Measurements from ENCODE around the gene OGDH.
"Not testable (repeated sequence)": the region's sequence is repeated elsewhere in the genome, so short reads cannot be mapped to it uniquely, and the experiment has no call there.

OGDH gene

DNA sequence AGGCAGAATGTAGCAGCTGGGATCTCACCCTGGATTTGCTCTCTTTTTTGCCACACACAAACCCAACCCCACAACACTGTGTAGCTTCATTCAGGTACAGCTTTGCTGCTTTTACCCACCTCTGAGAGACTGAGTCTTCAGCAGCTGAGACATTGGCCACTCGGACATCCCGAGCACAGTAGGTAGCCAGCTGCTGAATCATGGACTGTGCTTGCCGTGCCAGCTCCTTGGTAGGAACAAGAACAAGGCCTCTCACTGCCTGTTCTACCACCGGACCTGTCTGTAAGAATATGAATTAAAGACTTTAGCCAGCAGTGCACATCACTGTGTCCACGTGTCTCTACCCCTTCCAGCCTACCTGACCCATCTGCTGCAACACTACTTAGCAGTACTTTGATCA is 33.7 kb upstream of the OGDH start:
- H3K4me3 Mint-ChIP-seq, result peak overlapping the region; percentile 96
- H3K27me3 Mint-ChIP-seq, result no peaks in the 10 kb centered on the region
- peak overlapping the region; percentile 95 for H3K27ac Mint-ChIP-seq
- H3K36me3 Mint-ChIP-seq (ENCODE audit: low read depth), result peaks cover 67% of the 10 kb centered on the region
- peaks cover 39% of the 10 kb centered on the region for H3K4me1 Mint-ChIP-seq (ENCODE audit: low read depth)
- no peaks in the 10 kb centered on the region for H3K9me3 Mint-ChIP-seq

DNA sequence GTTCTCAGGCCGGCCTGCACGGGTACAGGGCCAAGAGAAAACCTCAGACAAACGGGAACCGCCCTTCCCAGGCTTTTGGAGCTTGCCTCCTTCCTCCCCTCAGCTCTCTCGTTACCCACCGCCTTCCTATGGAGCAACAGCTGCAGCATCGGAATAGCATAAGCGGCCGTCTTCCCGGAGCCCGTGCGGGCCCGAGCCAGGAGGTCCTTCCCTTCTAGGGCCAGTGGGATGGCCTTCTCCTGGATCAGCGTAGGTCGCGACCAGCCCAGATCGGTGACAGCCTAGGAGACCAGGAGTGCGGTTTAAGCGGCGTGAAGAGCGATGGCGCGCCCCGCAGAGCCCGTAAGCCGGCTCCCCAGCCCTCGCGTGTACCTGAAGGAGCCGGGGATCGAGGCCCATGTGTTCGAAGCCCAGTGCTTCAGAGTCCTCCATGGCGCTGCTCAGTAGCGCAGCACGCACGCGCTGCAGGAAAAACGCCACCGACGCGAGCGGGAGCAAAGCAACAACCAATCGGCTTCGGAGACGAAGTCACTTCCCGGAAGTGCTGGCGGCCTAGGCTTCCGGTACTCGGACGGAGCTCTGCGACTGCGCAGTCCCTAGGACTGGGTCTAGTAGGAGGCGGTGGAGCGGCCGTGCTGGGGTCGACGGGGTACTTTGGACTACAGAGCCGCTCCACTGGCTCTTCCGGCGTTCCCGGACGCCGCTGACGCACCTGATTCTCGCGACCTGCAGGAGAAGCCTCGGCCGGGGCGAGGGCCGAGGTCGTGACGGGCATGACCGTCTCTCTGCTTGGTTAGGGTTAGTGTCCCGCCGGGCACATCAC is 32.8 kb upstream of the OGDH start, which contains the start of gene DDX56:
Gene DDX56, minus strand, starts transcription at position 445 of the 823 bp plus-strand sequence. Its CDS starts 13 bp downstream, at position 432.
- peak within 1 kb of the TSS; percentile 96 for H3K4me3 Mint-ChIP-seq
- H3K9me3 Mint-ChIP-seq, result no peaks in the 10 kb centered on the region
- H3K36me3 Mint-ChIP-seq (ENCODE audit: low read depth), result peaks cover 67% of the 10 kb centered on the region
- H3K27me3 Mint-ChIP-seq, result no peaks in the 10 kb centered on the region
- peak within 1 kb of the TSS; percentile 95 for H3K27ac Mint-ChIP-seq
- H3K4me1 Mint-ChIP-seq (ENCODE audit: low read depth), result peaks cover 43% of the 10 kb centered on the region

DNA sequence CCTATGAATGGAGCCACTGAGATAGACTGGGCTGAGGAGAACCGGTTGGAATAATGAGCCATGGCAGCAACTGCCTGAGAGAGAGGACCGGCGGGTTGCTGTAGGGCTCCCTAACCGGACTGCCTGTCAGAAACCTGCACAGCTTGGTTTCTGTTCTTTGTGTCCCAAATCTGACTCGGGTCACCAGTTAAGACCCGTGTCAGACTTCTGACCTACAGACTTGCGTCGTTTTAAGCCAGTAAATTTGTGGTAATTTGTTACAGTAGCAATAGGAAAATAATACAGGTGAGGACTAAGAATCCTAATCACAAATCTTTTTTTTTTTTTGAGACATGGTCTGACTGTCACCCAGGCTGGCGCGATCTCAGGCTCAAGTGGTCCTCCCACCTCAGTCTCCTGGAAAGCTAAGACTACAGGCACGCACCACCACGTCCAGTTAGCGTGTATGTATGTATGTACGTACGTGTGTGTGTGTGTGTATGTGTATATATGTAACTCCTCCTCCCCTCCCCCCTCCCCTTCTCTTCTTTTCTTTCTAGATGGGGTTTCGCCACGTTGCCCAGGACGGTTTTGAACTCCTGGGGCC is 32.0 kb upstream of the OGDH start:
- Mint-ChIP-seq H3K9me3 (no peaks in the 10 kb centered on the region), H3K27me3 (no peaks in the 10 kb centered on the region), H3K27ac (peak overlapping the region; percentile 95), H3K4me1 (ENCODE audit: low read depth) (peaks cover 50% of the 10 kb centered on the region), H3K4me3 (peak overlapping the region; percentile 96), H3K36me3 (ENCODE audit: low read depth) (peaks cover 68% of the 10 kb centered on the region)

DNA sequence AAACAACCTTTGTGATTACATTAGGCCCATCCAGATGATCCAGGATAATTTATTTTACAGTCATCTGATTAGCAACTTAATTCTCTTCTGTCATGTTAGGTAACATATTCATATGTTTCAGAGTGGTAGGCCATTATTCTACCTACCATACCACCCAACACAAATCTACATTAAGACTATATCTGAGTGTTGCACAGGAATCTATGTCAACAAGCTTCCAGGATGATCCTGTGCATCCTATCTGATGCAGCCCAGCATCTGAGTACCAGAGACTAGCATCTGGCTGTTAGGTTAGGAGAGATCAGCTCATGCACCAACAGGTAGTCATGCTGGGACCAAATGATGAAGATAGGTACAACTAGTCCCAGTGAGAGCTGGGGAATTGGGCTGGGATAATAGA is 31.4 kb upstream of the OGDH start:
- no peaks in the 10 kb centered on the region for H3K9me3 Mint-ChIP-seq
- H3K36me3 Mint-ChIP-seq (ENCODE audit: low read depth), result peaks cover 68% of the 10 kb centered on the region
- H3K27me3 Mint-ChIP-seq, result no peaks in the 10 kb centered on the region
- peak overlapping the region; percentile 77 for H3K27ac Mint-ChIP-seq
- peaks cover 56% of the 10 kb centered on the region for H3K4me1 Mint-ChIP-seq (ENCODE audit: low read depth)
- H3K4me3 Mint-ChIP-seq, result peak overlapping the region; percentile 96

DNA sequence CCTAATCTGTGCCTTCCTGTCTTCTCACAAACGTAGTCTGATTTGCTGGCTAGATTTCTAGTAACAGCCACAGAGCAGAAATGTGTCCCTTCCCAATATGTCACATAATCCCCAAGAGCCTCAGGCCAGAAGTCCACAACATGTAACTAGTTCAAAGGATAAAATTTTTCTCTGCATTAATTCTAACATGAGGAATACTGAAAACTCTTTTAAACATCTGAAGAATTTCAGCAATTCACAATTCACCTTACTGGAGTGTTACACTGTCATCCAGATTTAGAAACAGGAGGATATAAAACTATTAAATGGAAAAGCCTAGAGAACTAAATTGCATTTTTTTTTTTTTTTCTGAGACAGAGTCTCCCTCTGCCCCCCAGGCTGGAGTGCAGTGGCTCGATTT is 30.2 kb upstream of the OGDH start:
- peaks cover 66% of the 10 kb centered on the region for H3K4me1 Mint-ChIP-seq (ENCODE audit: low read depth)
- peak overlapping the region; percentile 47 for H3K27ac Mint-ChIP-seq
- no peaks in the 10 kb centered on the region for H3K9me3 Mint-ChIP-seq
- peaks cover 67% of the 10 kb centered on the region for H3K36me3 Mint-ChIP-seq (ENCODE audit: low read depth)
- H3K27me3 Mint-ChIP-seq, result no peaks in the 10 kb centered on the region
- H3K4me3 Mint-ChIP-seq, result no peak overlapping the region

DNA sequence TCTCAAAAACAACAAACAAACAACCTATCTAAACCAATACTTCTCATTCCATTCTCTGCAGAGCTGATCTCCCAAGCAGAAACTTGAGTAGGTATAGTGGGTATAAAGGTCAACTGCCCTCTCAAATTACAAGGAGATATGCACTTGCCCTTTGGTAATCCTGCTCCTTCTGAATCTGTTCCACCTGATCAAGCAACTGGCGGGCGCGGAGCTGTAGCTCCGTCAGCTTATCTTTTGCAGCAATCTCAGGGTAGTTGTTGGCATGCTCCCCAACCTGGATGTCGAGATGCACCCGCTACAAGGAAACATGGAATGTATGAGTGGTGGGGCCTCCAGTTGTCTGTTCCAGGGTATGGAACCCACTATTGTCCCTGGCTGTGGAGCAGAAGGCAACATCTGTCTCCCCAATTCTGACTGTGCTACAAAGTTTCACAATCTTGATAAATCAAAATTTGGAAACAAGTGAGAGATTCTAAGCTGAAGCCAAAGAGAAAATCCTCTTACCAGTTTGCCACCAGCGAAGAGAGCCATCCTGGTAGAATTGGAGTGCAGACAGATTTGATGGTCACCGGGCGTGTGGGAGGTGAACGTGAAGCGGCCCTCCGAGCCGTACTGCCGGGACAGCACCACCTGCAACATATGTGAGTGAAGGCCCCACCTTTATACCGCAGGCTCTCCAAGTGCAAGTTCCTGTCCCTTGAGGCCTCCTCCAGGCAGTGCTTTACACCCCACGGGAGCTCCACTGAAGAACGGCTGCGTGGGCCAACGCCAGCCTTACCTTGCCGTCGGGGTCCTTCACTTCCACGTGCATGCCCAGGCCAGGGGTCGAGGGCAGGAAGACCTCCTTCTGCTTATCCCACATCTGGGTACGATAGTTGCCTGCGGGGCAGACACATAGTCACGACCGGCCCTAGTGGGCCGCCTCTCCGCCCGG is 25.2 kb upstream of the OGDH start:
- Mint-ChIP-seq H3K4me3 (peak overlapping the region; percentile 93), H3K9me3 (no peaks in the 10 kb centered on the region), H3K36me3 (ENCODE audit: low read depth) (peaks cover 31% of the 10 kb centered on the region), H3K4me1 (ENCODE audit: low read depth) (peaks cover 38% of the 10 kb centered on the region), H3K27ac (peak overlapping the region; percentile 89), H3K27me3 (peaks cover 5% of the 10 kb centered on the region)

DNA sequence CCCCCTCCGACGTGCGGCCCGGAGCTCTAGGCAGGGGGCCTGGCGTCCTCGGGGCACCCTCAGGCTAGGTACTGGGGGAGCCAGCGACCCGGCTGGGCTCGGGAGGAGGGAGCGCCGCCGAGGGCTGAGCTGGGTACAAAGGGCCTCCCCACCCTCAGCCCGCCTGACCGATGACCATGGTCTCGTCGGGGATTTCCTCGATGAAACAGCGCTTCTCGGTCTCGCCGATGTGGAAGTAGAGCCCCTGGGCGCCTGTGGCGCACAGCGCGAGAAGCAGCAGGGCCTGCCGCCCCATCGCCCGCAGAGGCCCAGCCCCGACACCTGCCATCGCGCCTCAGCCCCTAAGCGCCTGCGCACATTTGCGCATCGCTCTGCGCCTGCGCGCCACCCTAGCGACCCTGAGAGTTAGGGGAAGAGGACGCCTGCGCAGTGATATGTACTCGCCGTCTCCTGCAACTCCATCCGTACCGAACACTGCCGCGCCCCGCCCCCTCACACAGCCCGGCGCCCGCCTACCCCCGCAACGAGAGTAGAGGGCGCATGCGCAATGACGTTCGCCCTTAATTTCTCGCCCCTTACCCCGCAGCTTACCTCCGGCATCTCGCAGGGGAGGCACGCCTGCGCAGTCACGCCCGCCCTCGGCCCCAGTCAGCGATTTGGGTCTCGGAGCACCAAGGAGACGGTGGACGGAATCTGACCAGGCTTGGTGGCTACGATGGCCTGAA is 24.4 kb upstream of the OGDH start, which contains the start of gene TMED4:
Gene TMED4, minus strand, starts transcription at position 353 of the 725 bp plus-strand sequence. Its CDS starts 25 bp downstream, at position 328.
- peaks cover 30% of the 10 kb centered on the region for H3K36me3 Mint-ChIP-seq (ENCODE audit: low read depth)
- H3K9me3 Mint-ChIP-seq, result no peaks in the 10 kb centered on the region
- peak within 1 kb of the TSS; percentile 89 for H3K27ac Mint-ChIP-seq
- H3K4me1 Mint-ChIP-seq (ENCODE audit: low read depth), result peaks cover 37% of the 10 kb centered on the region
- peaks cover 5% of the 10 kb centered on the region for H3K27me3 Mint-ChIP-seq
- H3K4me3 Mint-ChIP-seq, result peak within 1 kb of the TSS; percentile 93

DNA sequence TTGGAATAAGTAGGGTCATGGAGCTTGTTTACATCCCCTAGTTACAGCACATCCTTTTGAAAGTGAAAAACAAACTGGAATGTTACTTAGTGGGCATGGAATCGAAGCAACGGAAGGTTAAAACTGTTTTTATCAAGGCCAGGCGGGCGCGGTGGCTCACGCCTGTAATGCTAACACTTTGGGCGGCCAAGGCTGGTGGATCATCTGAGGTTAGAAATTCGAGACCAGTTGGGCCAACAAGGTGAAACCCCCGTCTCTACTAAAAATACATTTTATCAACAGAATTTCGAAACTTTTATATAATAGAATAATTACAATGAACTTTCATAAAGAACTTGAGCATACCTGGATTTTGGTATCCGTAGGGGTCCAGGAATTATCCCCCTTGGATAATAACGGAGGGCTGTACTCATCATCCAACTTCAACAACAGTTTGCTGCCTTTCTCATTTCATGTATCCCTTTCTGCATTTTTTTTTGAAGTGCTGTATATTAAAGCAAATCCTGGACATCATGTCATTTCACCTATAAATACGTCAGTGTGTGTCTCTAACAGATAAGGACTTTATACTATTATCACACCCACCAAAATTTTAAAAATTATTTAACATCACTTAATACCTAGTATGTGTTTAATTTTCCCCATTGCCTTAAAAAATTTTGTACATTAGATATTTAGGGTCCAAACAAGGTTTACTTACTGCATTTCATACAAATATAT is 23.1 kb upstream of the OGDH start:
- peak overlapping the region; percentile 45 for H3K27ac Mint-ChIP-seq

DNA sequence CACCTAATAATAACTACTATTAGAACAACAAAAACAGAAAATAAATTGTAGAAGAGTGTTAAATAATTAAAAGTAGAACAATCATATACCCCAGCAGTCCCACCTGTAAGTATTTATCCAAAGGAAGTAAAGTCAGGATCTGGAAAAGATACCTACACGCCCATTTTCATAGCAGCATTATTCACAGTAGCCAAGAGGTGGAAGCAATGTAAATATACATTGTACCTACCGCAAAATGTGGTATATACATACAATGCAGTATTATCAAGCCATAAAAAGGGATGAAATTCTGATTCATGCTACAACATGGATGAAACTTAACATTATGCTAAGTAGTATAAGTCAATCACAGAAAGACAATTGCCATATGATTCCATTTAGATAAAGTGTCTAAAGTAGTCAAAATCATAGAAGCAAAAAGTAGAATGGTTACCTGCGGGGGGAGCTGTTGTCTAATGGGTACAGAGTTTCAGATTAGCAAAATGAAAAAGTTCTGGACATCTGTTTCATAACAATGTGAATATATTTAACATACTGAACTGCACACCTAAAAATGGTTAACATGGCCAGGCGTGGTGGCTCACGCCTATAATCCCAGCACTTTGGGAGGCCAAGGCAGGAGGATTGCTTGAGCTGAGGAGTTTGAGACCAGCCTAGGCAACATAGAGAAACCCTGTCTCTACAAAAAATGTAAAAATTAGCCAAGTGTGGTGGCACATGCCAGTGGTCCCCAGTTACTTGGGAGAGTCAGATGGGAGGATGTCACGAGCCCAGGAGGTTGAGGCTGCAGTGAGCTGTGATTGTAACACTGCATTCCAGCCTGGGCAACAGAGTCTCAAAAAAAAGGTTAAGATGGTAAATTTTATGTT is 18.4 kb upstream of the OGDH start:
- Mint-ChIP-seq H3K27ac (no peak overlapping the region), H3K27me3 (peaks cover 5% of the 10 kb centered on the region), H3K4me3 (no peak overlapping the region), H3K4me1 (ENCODE audit: low read depth) (peaks cover 3% of the 10 kb centered on the region), H3K9me3 (no peaks in the 10 kb centered on the region), H3K36me3 (ENCODE audit: low read depth) (no peaks in the 10 kb centered on the region)

More for the DNA sequence above, 23.1 kb upstream of the OGDH start:
- H3K27me3 Mint-ChIP-seq, result peaks cover 5% of the 10 kb centered on the region
- no peaks in the 10 kb centered on the region for H3K9me3 Mint-ChIP-seq
- peak overlapping the region; percentile 93 for H3K4me3 Mint-ChIP-seq
- H3K4me1 Mint-ChIP-seq (ENCODE audit: low read depth), result peaks cover 37% of the 10 kb centered on the region
- H3K36me3 Mint-ChIP-seq (ENCODE audit: low read depth), result peaks cover 25% of the 10 kb centered on the region

DNA sequence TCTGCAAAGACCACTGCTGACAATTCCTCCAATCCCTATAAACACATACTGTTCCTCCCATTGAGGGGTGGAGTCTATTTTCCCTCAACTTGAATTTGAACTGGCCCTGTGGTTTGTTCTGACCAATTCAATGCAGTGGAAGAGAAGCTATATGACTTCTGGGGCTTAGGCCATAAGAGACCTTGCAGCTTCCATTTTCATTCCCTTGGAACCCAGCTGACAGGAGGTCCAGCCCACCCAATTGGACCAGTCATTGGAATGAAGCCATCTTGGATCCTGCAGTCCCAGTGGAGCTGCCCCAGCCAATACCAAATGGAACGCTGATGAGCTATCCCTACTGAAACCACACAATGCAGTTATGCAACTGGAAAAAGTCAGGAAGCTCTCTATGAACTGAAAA is 15.5 kb upstream of the OGDH start:
- peaks cover 3% of the 10 kb centered on the region for H3K4me1 Mint-ChIP-seq (ENCODE audit: low read depth)
- H3K27ac Mint-ChIP-seq, result no peak overlapping the region
- no peaks in the 10 kb centered on the region for H3K36me3 Mint-ChIP-seq (ENCODE audit: low read depth)
- no peaks in the 10 kb centered on the region for H3K9me3 Mint-ChIP-seq
- no peak overlapping the region for H3K4me3 Mint-ChIP-seq
- H3K27me3 Mint-ChIP-seq, result no peaks in the 10 kb centered on the region

DNA sequence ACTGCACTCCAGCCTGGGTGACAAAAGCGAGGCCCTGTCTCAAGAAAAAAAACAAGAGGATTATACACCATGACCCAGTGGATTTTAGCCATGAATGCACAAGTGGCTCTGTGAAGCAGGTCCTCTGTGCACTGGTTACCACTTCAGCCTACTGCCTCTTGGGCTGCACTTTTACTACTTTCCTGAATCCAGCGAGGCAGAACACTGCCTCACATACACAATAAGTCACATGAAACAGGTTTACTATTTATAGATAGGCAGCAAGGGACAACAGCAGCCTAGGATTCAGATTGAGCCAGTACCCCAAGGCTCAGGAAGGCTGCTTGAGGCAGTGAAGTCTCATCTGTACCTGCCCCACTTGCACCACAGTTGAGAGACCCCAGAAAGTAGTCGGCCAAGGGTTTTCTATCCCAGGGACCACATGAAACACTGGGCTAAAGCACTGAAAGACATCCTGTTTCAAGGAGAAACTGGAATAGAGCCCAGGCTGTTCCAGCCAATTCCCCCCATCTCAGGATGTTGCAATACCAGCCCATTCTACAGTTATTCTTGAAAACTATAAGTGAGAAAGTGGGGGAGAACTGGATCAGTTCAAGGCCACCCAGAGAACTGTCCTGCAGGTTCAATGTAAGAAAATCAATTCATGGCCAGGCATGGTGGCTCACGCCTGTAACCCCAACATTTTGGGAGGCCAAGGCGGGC is 10.3 kb upstream of the OGDH start:
- Mint-ChIP-seq H3K36me3 (ENCODE audit: low read depth) (no peaks in the 10 kb centered on the region), H3K27ac (no peak overlapping the region), H3K27me3 (no peaks in the 10 kb centered on the region), H3K9me3 (no peaks in the 10 kb centered on the region), H3K4me1 (ENCODE audit: low read depth) (no peaks in the 10 kb centered on the region), H3K4me3 (no peak overlapping the region)

DNA sequence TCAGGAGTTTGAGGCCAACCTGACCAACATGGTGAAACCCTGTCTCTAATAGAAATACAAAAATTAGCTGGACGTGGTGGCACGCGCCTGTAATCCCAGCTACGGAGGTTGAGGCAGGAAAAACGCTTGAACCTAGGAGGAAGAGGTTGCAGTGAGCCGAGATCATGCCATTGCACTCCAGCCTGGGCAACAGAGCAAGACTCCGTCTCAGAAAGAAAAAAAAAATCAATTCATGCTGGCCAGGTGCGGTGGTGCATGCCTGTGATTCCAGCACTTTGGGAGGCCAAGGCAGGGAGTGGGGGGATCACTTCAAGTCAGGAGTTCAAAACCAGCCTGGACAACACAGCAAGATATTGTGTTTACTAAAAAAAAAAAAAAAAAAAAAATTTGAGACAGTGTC is 9.2 kb upstream of the OGDH start:
- H3K36me3 Mint-ChIP-seq (ENCODE audit: low read depth); H3K9me3 Mint-ChIP-seq; H3K27ac Mint-ChIP-seq; H3K27me3 Mint-ChIP-seq; H3K4me3 Mint-ChIP-seq; H3K4me1 Mint-ChIP-seq (ENCODE audit: low read depth): not testable (repeated sequence)

Data from stimulated activated naive CD8-positive, alpha-beta T cell treated with anti-CD3 and anti-CD28 coated beads, Interleukin-15, Interleukin-2, amounts not matched to agents 100 ng/mL and 50 ng/mL, for 24 hours (primary cell).